ENCODE results near the gene RBMS1. TPM values are rescaled to one million over a fixed set of nuclear protein-coding genes. Genes with fewer than 3 reads are reported as not detected.
A peak's percentile ranks its signal among the peaks of the same experiment; 100 is the strongest.

RBMS1 gene
- total and polyA plus RNA-seq, 2 donors (not counting 1 experiment from before 2014, with no cell fraction given), result 18.0 to 36.7 TPM

- H3K79me2 ChIP-seq (ENCODE audit: control insufficient read depth, insufficient read depth, low read length), result peaks cover 89% of the 10 kb centered on the region
- Mint-ChIP-seq H3K27ac (no peak overlapping the region), H3K4me1 (peaks cover 55% of the 10 kb centered on the region), H3K4me3 (no peak overlapping the region), H3K9me3 (ENCODE audit: insufficient read depth) (no peaks in the 10 kb centered on the region), H3K27me3 (no peaks in the 10 kb centered on the region)
- CTCF ChIA-PET, result interaction anchor here (1.7 to 1.9 kb wide), 2 partner anchors 12 to 35 kb away, joined by 5 read pairs; no protein-coding TSS in a partner anchor
- no peaks in the 10 kb centered on the region for H3K27me3 ChIP-seq (replicated peaks in 1 of 4; ENCODE audit: control extremely low read depth in 1 of 4, control insufficient read depth in 3 of 4, insufficient read depth in 4 of 4, low read length in 3 of 4)
- no peak for ATAC-seq (ENCODE audit: low read depth)
- peaks cover 31% of the 10 kb centered on the region for H4K20me1 ChIP-seq (ENCODE audit: control insufficient read depth, insufficient read depth, low read length, poor library complexity, severe bottlenecking)
- H3K4me2 ChIP-seq (replicated peaks; ENCODE audit: low read depth, low read length, poor library complexity, severe bottlenecking), result peak overlapping the region; percentile 63
- no peaks in the 10 kb centered on the region for H3K9me3 ChIP-seq (ENCODE audit: control extremely low read depth in 1 of 3, control insufficient read depth in 2 of 3, insufficient read depth in 1 of 3, low read length in 2 of 3)
- no peaks in the 10 kb centered on the region for H3K36me3 ChIP-seq (replicated peaks in 1 of 2; ENCODE audit: control extremely low read depth in 1 of 2, control insufficient read depth in 1 of 2, extremely low read depth in 1 of 2, insufficient read depth in 2 of 2, low read length in 1 of 2)
- no peak overlapping the region for H3K4me3 ChIP-seq (ENCODE audit: control extremely low read depth in 1 of 5, extremely low read depth in 1 of 5, insufficient read depth in 1 of 5, low read depth in 2 of 5, low read length in 4 of 5)
- H3K27ac ChIP-seq (ENCODE audit: low read length in 2 of 2), result no peak overlapping the region
- no peak overlapping the region for H3K9ac ChIP-seq (ENCODE audit: low read length)
- no peak for DNase-seq
- H2AFZ ChIP-seq (ENCODE audit: insufficient read depth, low read depth, low read length, poor library complexity, severe bottlenecking), result no peak overlapping the region
- POLR2A ChIA-PET, result no interaction called here
- intact Hi-C loops (cut with micrococcal nuclease), result no loop called here
- WGBS (ENCODE audit: insufficient coverage), result 92% methylated on average over 3 of the region's 3 CpGs
- no peak for TF ChIP-seq EZH2 (IDR thresholded peaks at IDR 0.05; ENCODE audit: borderline replicate concordance, insufficient read depth, low read depth, low read length, poor library complexity, severe bottlenecking)
- TF ChIP-seq CTCF (IDR thresholded peaks at IDR 0.05), result no peak
- peaks cover 38 to 41% of the 10 kb centered on the region in 2 donors for H3K4me1 ChIP-seq (ENCODE audit: control insufficient read depth in 2 of 2, insufficient read depth in 2 of 2, low read length in 2 of 2)
Measured at GRCh38 chr2:160387558-160388262, 105.9 kb downstream of the RBMS1 start.

- no peak overlapping the region for H3K4me3 Mint-ChIP-seq
- peaks cover 26 to 34% of the 10 kb centered on the region in 2 donors for H3K4me1 ChIP-seq (ENCODE audit: control insufficient read depth in 2 of 2, insufficient read depth in 2 of 2, low read length in 2 of 2)
- peaks cover 57% of the 10 kb centered on the region for H3K4me1 Mint-ChIP-seq
Measured at GRCh38 chr2:160384791-160385190, 108.8 kb downstream of the RBMS1 start.

More at GRCh38 chr2:160384791-160385190, 108.8 kb downstream of the RBMS1 start:
- H3K36me3 ChIP-seq (replicated peaks in 1 of 2; ENCODE audit: control extremely low read depth in 1 of 2, control insufficient read depth in 1 of 2, extremely low read depth in 1 of 2, insufficient read depth in 2 of 2, low read length in 1 of 2), result no peaks in the 10 kb centered on the region
- Mint-ChIP-seq H3K9me3 (ENCODE audit: insufficient read depth) (no peaks in the 10 kb centered on the region), H3K27ac (no peak overlapping the region), H3K27me3 (no peaks in the 10 kb centered on the region)
- TF ChIP-seq CTCF (IDR thresholded peaks at IDR 0.05) (no peak), EZH2 (IDR thresholded peaks at IDR 0.05; ENCODE audit: borderline replicate concordance, insufficient read depth, low read depth, low read length, poor library complexity, severe bottlenecking) (no peak)
- POLR2A ChIA-PET, result no interaction called here
- intact Hi-C loops (cut with micrococcal nuclease), result no loop called here
- no peak overlapping the region for H2AFZ ChIP-seq (ENCODE audit: insufficient read depth, low read depth, low read length, poor library complexity, severe bottlenecking)
- no peak overlapping the region for H3K27ac ChIP-seq (ENCODE audit: low read length in 2 of 2)
- 100% methylated on average over 1 of the region's 1 CpG for WGBS (ENCODE audit: insufficient coverage)
- H3K4me2 ChIP-seq (replicated peaks; ENCODE audit: low read depth, low read length, poor library complexity, severe bottlenecking), result no peak overlapping the region
- no peaks in the 10 kb centered on the region for H3K9me3 ChIP-seq (ENCODE audit: control extremely low read depth in 1 of 3, control insufficient read depth in 2 of 3, insufficient read depth in 1 of 3, low read length in 2 of 3)
- H3K27me3 ChIP-seq (replicated peaks in 1 of 4; ENCODE audit: control extremely low read depth in 1 of 4, control insufficient read depth in 3 of 4, insufficient read depth in 4 of 4, low read length in 3 of 4), result no peaks in the 10 kb centered on the region
- no peak for ATAC-seq (ENCODE audit: low read depth)
- H3K4me3 ChIP-seq (ENCODE audit: control extremely low read depth in 1 of 5, extremely low read depth in 1 of 5, insufficient read depth in 1 of 5, low read depth in 2 of 5, low read length in 4 of 5), result no peak overlapping the region
- CTCF ChIA-PET, result interaction anchor here (1.0 to 1.3 kb wide), 2 partner anchors 19 to 22 kb away, joined by 3 to 4 read pairs; no protein-coding TSS in a partner anchor
- no peak overlapping the region for H3K9ac ChIP-seq (ENCODE audit: low read length)
- H4K20me1 ChIP-seq (ENCODE audit: control insufficient read depth, insufficient read depth, low read length, poor library complexity, severe bottlenecking), result peaks cover 46% of the 10 kb centered on the region
- peaks cover 83% of the 10 kb centered on the region for H3K79me2 ChIP-seq (ENCODE audit: control insufficient read depth, insufficient read depth, low read length)
- DNase-seq, result no peak
